NCI-H2029 (cell line): ENCODE measurements around the gene TMEM92.

Source experiments
- DNase-seq: peaks from one replicate; lab custom pipeline; 2025; lab: John Stamatoyannopoulos, UW

Gene TMEM92

GRCh38 chr17:50274142-50274896, at the start of gene TMEM92:
Gene TMEM92 (plus strand): TSS chr17:50274466. CDS start chr17:50274502, 36 bp downstream.
- DNase-seq, result no peak

DNA sequence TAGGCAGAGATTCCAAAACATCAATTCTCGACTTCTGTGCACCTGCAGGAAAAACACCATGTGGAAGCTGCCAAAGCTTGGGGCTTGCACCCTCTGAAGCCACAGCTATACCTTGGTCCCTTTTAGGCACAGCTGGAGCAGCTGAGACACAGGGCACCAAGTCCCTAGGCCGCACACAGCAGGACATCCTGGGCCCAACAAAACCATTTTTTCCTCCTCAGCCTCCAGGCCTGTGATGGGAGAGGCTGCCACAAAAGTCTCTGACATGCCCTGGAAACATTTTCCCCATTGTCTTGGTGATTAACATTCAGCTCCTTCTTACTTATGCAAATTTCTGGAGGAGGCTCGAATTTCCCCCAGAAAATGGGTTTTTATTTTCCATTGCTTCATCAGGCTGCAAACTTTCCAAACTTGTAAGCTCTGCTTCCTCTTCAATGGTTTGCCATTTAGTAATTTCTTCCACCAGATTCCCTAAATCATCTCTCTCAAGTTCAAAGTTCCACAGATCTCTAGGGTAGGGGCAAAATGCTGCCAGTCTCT, 48.5 kb upstream of the TMEM92 start:
- DNase-seq, result no peak

- DNase-seq, result no peak
Observed at GRCh38 chr17:50234581-50234980, 39.7 kb upstream of the TMEM92 start.

DNA sequence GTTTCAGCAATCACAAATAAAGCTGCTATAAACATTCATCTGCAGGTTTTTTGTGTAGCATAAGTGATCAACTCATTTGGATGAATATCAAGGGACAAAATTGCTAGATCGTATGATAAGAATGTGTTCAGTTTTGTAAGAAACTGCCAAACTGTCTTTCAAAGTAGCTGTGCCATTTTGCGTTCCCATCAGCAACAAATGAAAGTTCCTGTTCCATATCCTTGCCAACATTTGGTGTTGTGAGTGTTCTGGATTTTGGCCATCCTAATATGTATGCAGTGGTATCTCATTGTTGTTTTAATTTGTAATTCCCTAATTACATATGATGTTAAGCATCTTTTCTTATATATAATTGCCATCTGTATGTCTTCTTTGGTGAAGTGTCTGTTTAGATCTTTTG, 36.4 kb upstream of the TMEM92 start:
- no peak for DNase-seq

DNA sequence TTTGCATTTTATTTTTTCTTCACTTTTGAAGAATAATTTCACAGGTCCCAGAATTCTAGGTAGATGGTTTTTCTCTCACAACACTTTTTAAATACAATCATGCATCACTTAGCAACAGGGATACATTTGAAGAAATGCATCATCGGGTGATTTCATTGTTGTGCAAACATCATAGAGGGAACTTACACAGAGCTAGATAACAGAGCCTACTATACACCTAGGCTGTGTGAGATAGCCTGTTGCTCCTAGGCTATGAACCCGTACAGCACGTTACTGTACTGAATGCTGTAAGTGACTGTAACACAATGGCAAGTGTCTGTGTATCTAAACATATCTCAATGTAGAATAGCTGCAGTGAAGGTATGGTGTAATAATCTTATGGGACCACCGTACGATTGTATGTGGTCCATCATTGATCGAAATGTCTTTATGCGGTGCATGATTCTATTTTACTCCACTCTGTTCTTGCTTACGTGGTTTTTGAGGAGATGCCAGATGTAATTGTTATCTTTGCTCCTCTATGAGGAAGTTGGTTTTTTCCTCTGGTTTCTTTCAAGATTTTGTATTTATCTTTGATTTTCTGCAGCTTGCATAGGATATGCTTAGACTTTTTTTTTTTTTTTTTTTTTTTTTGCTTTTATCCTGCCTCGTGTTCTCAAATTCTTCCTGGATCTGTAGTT, 35.5 kb upstream of the TMEM92 start:
- DNase-seq, result no peak

DNA sequence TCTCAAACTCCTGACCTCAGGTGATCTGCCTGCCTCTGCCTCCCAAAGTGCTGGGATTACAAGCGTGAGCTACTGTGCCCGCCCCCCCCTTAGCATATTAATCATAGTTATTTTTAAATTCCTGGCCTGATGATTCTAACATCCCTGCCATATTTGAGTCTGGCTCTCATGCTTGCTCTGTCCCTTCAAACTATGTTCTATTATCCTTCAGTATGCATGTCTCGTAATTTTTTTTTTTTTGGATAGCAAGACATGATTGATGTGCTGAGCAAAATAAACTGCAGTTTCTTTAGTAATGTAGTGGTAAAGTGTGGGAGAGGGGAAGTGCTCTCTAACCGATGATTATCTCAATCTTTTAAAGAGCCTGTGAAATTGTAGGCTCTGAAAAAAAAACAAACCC, 34.3 kb upstream of the TMEM92 start:
- DNase-seq, result no peak

- no peak for DNase-seq
Observed at GRCh38 chr17:50240851-50241250, 33.4 kb upstream of the TMEM92 start.

DNA sequence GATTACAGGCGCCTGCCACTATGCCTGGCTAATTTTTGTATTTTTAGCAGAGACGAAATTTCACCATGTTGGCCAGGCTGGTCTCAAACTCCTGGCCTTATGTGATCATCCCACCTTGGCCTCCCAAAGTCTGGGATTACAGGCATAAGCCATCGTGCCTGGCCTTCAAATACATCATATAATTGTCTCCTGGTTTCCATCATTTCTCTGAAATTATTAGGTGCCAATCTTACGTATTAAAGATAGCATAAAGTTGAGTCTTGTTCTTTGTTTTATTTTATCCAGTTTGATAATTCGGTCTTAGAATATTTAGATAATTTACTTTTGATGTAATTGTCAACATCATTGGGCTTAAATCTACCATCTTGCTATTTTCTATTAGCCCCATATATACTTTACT, 32.8 kb upstream of the TMEM92 start:
- DNase-seq, result no peak

- no peak for DNase-seq
Observed at GRCh38 chr17:50244771-50245170, 29.5 kb upstream of the TMEM92 start.

DNA sequence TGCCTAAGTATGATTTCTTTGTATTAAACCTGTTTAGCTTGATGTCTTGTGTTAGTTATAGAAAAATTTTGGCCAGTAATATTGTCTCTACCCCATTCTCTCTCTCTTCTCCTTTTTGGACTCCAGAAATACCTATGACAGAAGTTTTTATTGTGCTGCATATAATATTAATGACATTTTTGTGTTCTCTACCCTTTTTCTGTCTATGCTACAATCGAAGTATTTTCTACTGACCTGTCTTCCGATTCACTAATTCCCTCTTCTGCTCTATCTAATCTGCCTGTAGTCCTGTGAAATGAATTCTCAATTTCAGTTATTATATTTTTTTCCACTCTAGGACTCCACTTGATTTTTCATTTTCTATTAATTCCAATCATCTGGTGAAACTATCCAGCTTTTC, 26.0 kb upstream of the TMEM92 start:
- DNase-seq, result no peak

- DNase-seq, result no peak
Observed at GRCh38 chr17:50252781-50253180, 21.5 kb upstream of the TMEM92 start.

- no peak for DNase-seq
Observed at GRCh38 chr17:50255766-50256635, 18.3 kb upstream of the TMEM92 start.

DNA sequence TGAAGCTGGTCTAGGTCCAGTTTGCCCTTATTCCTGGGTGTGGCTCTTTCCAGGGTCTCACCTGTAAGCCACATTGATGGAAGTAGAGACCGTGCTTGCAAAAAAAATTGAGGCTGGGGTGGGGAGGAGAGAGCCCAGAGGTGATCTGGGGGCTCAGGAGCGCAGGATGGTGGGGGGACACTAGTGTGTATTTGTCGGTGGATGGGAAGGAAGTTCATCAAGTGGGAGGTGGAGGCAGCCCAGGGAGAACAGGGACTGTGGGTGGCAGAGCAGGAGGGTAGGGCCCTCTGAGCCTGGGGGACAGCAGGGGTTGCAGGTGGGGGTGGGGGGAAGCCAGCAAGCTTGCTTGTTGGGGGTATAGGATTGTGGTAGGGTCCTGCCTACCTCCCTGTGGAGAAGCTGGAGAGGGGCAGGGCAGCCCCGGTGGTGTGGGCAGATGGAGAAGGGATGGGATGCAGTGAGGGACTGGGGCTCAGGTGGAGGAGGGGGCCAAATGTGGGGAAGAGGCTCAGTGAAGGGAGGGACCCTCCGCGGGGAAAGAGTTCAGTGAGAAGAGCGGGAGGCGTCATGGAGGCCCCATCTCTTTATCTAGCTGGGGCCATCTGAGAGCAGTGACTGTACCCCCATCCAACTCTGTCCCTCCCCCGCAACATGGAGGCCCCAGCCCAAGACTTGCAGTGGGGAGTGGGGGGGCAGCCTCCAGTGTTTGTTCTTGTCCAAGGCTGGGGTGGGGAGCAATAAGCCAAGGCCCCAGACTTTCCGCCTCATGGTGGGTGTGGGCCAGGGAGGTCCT, 17.2 kb upstream of the TMEM92 start:
- no peak for DNase-seq

- no peak for DNase-seq
Observed at GRCh38 chr17:50257676-50258224, 16.5 kb upstream of the TMEM92 start.

DNA sequence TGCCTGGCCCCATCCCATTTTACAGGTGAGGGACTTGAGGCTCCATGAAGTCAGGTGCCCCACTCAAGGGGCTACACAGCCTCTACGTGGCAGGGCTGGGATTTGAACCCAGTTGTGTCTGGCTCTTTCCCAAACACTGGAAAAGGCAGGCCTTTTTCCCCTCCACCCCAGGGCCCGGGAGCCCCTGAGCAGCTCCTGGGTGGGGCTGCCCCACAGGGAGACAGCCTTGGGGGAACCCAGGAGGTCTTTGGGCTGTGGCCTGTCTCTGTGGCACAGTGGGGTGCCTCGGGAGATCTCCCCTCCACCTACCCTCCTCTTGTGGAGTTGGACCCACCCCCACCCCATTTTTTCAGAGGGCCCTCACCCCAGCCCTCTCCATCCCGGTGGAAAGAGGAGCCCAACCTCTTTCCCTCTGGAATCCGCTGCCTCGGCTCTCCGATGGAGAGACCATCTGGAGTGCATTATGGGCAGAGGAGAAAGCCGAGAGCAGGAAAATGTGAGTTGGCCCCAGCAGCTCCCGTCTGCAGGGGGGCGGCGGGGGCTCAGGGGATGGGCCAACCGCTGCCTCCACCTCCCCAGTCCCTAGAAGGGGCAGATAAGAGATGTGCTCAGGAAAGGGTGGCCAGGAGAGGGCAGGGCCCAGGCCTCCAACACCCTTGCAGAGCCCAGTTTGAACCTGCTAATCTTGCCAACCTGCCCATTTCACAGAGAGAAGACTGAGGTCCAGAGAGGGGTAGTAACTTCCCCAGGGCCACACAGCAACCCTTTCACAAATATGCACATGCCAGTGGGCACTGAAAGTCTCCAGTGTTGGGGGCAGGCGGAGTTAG, 15.4 kb upstream of the TMEM92 start:
- DNase-seq, result no peak

GRCh38 chr17:50259477-50260324, 14.6 kb upstream of the TMEM92 start:
- no peak for DNase-seq

DNA sequence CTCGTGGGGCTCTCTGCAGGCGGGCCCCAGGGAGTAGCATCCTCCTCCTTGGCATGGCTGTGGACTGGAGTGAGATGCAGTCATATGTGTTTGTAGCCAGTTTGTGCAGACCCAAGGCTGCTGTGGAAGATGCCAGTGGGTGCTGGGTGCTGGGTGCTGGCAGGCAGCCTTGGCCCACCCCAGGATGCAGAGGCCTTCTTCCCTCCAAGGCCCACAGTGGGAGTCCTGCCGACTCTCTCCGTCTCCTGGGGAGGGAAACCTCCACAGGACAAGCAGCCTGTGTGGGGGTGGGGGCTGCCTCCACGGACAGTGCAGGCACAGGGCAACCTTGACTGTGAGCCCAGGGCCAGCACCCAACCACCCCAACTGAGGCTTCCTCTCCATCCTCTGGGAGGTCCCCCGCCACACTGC, 13.8 kb upstream of the TMEM92 start:
- no peak for DNase-seq

DNA sequence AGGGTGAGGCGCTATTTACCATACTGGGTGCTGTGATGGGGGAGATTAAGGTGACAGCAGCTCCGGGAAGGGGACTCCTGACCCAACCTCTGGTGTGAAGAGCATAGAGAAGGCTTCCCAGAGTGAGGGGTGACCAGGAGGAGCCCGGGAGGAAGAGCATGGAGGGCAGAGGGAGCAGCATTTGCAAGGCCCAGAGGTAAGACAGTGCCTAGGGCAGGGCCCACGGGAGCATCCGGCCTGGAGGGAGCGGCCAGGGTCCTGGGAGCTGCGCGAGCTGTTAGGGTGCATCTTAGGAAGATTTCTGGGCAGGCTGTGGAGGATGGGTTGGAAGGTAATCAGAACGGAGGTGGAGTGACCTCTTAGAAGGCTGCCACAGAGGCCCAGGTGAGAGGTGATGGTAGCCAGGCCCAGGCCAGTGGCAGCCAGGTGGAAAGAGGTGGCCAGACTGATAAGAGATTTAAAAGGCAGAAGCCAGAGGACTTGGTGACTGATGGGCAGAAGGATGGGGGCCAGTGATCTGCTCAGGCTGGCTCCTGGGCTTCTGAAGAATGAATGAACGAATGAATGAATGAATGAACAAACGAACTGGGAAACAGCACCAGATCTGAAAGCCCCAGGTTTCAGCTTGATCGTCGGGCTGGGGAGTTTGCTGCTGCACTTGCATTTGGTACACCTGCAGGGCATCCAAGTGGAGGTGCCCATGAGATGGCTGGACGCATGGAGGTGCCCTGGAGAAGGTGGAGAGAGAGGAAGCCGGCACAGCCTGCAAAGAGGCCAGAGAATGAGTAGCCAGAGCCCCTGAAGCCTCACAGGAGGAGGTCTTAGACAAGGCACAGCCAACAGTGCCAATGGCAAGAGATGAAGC, 13.0 kb upstream of the TMEM92 start:
- no peak for DNase-seq
